Breast epithelium (tissue), 4 donors: ENCODE data around the gene FAM136A. TPM values are rescaled to one million over a fixed set of nuclear protein-coding genes. Genes with fewer than 3 reads are reported as not detected.

ENCODE experiments used
- DNase-seq, 2 donors: peaks; one replicate each; pipeline ENCODE4 v3.0.0-alpha.2; 2019; ENCODE audit warnings: low spot score in 2 of 2
- H3K27ac ChIP-seq, 2 donors: fragments of 200-600 bp; sonication (generic) in 1 of 2; one replicate each; pipeline ENCODE4 v1.5.1; 2016 to 2019; ENCODE audit warnings: mild to moderate bottlenecking in 1 of 2
- H3K27me3 ChIP-seq, 2 donors: fragments of 200-600 bp; sonication (generic) in 1 of 2; one replicate each; pipeline versions ENCODE4 v1.5.1 to v1.6.0; 2017 to 2019; ENCODE audit warnings: control low read depth in 1 of 2, mild to moderate bottlenecking in 1 of 2
- H3K36me3 ChIP-seq: fragments of 200-600 bp; one replicate; pipeline ENCODE4 v1.5.1; 2019
- H3K4me1 ChIP-seq, 2 donors: fragments of 200-600 bp; sonication (generic); one replicate each; pipeline ENCODE4 v1.5.1; 2016 to 2019; ENCODE audit warnings: control low read depth in 1 of 2
- H3K4me3 ChIP-seq, 3 donors: fragments of 200-600 bp; sonication (generic); 1 replicate in 2 of 3; 2 replicates in 1 of 3; pipeline ENCODE4 v1.5.1; 2016 to 2019; ENCODE audit warnings: mild to moderate bottlenecking in 3 of 3, moderate library complexity in 2 of 3
- H3K9me3 ChIP-seq, 2 donors: fragments of 200-600 bp; sonication (generic) in 1 of 2; one replicate each; pipeline ENCODE4 v1.5.1; 2016 to 2019; ENCODE audit warnings: control low read depth in 1 of 2
- CTCF ChIP-seq, 3 donors: fragments of 450-650 bp; IDR thresholded peaks; one replicate each; pipeline ENCODE4 v1.5.1; 2016 to 2017; ENCODE audit warnings: antibody characterized with exemption in 3 of 3, mild to moderate bottlenecking in 3 of 3, moderate library complexity in 3 of 3
- POLR2A ChIP-seq: fragments of 450-650 bp; IDR thresholded peaks from one replicate; pipeline ENCODE4 v1.6.1; 2016; ENCODE audit warnings: antibody characterized with exemption, mild to moderate bottlenecking, moderate library complexity
- POLR2AphosphoS5 ChIP-seq, 3 donors: sonication (generic); formaldehyde crosslinking; IDR thresholded peaks; one replicate each; pipeline ENCODE4 v1.6.1; 2017; ENCODE audit warnings: antibody characterized with exemption in 3 of 3
- intact Hi-C: fragments of 100-400 bp; cut with DNase I; formaldehyde crosslinking; loops from one replicate; pipeline ENCODE4 v1.15.1; 2023; ENCODE audit warnings: low total_unique reads
- total RNA-seq, 3 donors: library from RNA; depleted of rRNA; stranded (reverse); fragments of >200 nt; gene quantifications; one replicate each; pipeline ENCODE4 v1.1.0, GENCODE V29; 2016

Gene FAM136A
- 10 to 100 TPM; 24.2 to 28.2 (median 26.9) TPM for total RNA-seq

GRCh38 chr2:70301344-70302194, at the start of gene FAM136A:
FAM136A (minus strand) TSS chr2:70302067; CDS start chr2:70302011, 56 bp downstream.
- no peaks in the 10 kb centered on the region for H3K36me3 ChIP-seq
- peak within 1 kb of the TSS; percentile 94 to 99 (median 95) for H3K4me3 ChIP-seq
- intact Hi-C loops = loop anchor here (1.0 kb wide), 1 partner anchor 9 kb away; no protein-coding TSS in a partner anchor
- no peaks in the 10 kb centered on the region for H3K27me3 ChIP-seq
- peaks cover 0 to 7% of the 10 kb centered on the region in 2 donors for H3K4me1 ChIP-seq
- TF ChIP-seq POLR2AphosphoS5 (IDR thresholded peaks at IDR 0.05) (peak in 2 of 3 donors; percentile 10 to 45), POLR2A (no peak), CTCF (IDR thresholded peaks at IDR 0.05) (peak; percentile 89 to 98 (median 91))
- no peaks in the 10 kb centered on the region for H3K9me3 ChIP-seq
- peak; percentile 68 to 87 for DNase-seq
- peak within 1 kb of the TSS; percentile 85 to 96 for H3K27ac ChIP-seq

GRCh38 chr2:70349921-70350685, 48.2 kb upstream of the FAM136A start:
- TF ChIP-seq POLR2A (no peak), CTCF (IDR thresholded peaks at IDR 0.05) (no peak), POLR2AphosphoS5 (IDR thresholded peaks at IDR 0.05) (no peak)
- H3K4me1 ChIP-seq = no peaks in the 10 kb centered on the region
- H3K27ac ChIP-seq = no peak overlapping the region
- H3K36me3 ChIP-seq = no peaks in the 10 kb centered on the region
- no peaks in the 10 kb centered on the region for H3K9me3 ChIP-seq
- H3K4me3 ChIP-seq = no peak overlapping the region
- intact Hi-C loops = no loop called here
- DNase-seq = no peak
- no peaks in the 10 kb centered on the region for H3K27me3 ChIP-seq

- H3K4me1 ChIP-seq = no peaks in the 10 kb centered on the region
- no peak overlapping the region for H3K4me3 ChIP-seq
- no peaks in the 10 kb centered on the region for H3K9me3 ChIP-seq
- no peaks in the 10 kb centered on the region for H3K36me3 ChIP-seq
- no peak overlapping the region for H3K27ac ChIP-seq
- H3K27me3 ChIP-seq = no peaks in the 10 kb centered on the region
- DNase-seq = no peak
- intact Hi-C loops = no loop called here
- TF ChIP-seq CTCF (IDR thresholded peaks at IDR 0.05) = no peak
- no peak for TF ChIP-seq POLR2AphosphoS5 (IDR thresholded peaks at IDR 0.05)
- TF ChIP-seq POLR2A = no peak
These were observed 46.0 kb upstream of the FAM136A start for GRCh38 chr2:70347831-70348230.

- TF ChIP-seq POLR2A (no peak), POLR2AphosphoS5 (IDR thresholded peaks at IDR 0.05) (no peak)
- no peak for DNase-seq
- H3K9me3 ChIP-seq = no peaks in the 10 kb centered on the region
- no peaks in the 10 kb centered on the region for H3K36me3 ChIP-seq
- no peaks in the 10 kb centered on the region for H3K4me1 ChIP-seq
- no peak overlapping the region for H3K27ac ChIP-seq
- H3K4me3 ChIP-seq = no peak overlapping the region
- H3K27me3 ChIP-seq = no peaks in the 10 kb centered on the region
- intact Hi-C loops = no loop called here
These were observed 42.3 kb upstream of the FAM136A start for GRCh38 chr2:70344195-70344594.

- intact Hi-C loops = no loop called here
- H3K9me3 ChIP-seq = no peaks in the 10 kb centered on the region
- no peaks in the 10 kb centered on the region for H3K36me3 ChIP-seq
- no peak overlapping the region for H3K27ac ChIP-seq
- H3K4me3 ChIP-seq = no peak overlapping the region
- no peaks in the 10 kb centered on the region for H3K27me3 ChIP-seq
- H3K4me1 ChIP-seq = no peaks in the 10 kb centered on the region
- no peak for DNase-seq
- TF ChIP-seq POLR2A = no peak
- TF ChIP-seq POLR2AphosphoS5 (IDR thresholded peaks at IDR 0.05) = no peak
- no peak for TF ChIP-seq CTCF (IDR thresholded peaks at IDR 0.05)
These were observed 39.6 kb upstream of the FAM136A start for GRCh38 chr2:70341477-70341765.
